Activated CD4-positive, alpha-beta memory T cell treated with anti-CD3 and anti-CD28 coated beads for 36 hours (primary cell): Measurements from ENCODE around the gene CCNI. TPM values are rescaled to one million over a fixed set of nuclear protein-coding genes. Genes with fewer than 3 reads are reported as not detected.
A peak's percentile ranks its signal among the peaks of the same experiment; 100 is the strongest.
"Not testable (repeated sequence)": the region's sequence is repeated elsewhere in the genome, so short reads cannot be mapped to it uniquely, and the experiment has no call there.

Experiments
- CTCF ChIA-PET: fragments of 350-600 bp; sonication (Branson Sonifier 250); formaldehyde crosslinking; loops from one replicate; lab custom pipeline; 2021; ENCODE audit warnings: antibody characterized with exemption, inconsistent platforms; lab: Charles Lee
- POLR2A ChIA-PET: fragments of 350-600 bp; sonication (Branson Sonifier 250); formaldehyde crosslinking; loops from one replicate; lab custom pipeline; 2021; ENCODE audit warnings: antibody characterized with exemption; lab: Charles Lee
- DNase-seq: peaks from one replicate; pipeline ENCODE4 v3.0.0-alpha.2; 2020
- H3K27ac Mint-ChIP-seq: one replicate; pipeline ENCODE4 v1.8.0; 2021; ENCODE audit warnings: mixed read lengths
- H3K27me3 Mint-ChIP-seq: one replicate; pipeline ENCODE4 v1.8.0; 2021; ENCODE audit warnings: mixed read lengths
- H3K36me3 Mint-ChIP-seq: one replicate; pipeline ENCODE4 v1.8.0; 2021; ENCODE audit warnings: mixed read lengths
- H3K4me1 Mint-ChIP-seq: one replicate; pipeline ENCODE4 v1.8.0; 2021; ENCODE audit warnings: low read depth, mixed read lengths
- H3K4me3 Mint-ChIP-seq: one replicate; pipeline ENCODE4 v1.8.0; 2021; ENCODE audit warnings: mild to moderate bottlenecking, mixed read lengths
- H3K9me3 Mint-ChIP-seq: one replicate; pipeline ENCODE4 v1.8.0; 2021; ENCODE audit warnings: mixed read lengths
- intact Hi-C: fragments of 100-400 bp; cut with micrococcal nuclease; formaldehyde crosslinking; loops from one replicate; pipeline ENCODE4 v1.15.1; 2023
- total RNA-seq, 2 experiments: library from RNA; stranded (reverse); gene quantifications; one replicate each; pipeline ENCODE4 v1.2.3, GENCODE V29; 2021

CCNI gene
- total RNA-seq, 2 experiments from 2014 or later: 259 to 264 TPM

- CTCF ChIA-PET: interaction anchor here (0.7 to 3.3 kb wide), 4 partner anchors 17 to 850 kb away, joined by 3 to 21 read pairs (median 5); no protein-coding TSS in a partner anchor
These were observed 3.5 kb upstream of the CCNI start for GRCh38 chr4:77079281-77079680.

GRCh38 chr4:77078401-77078800 lies 2.6 kb upstream of the CCNI start:
- CTCF ChIA-PET: interaction anchor here (0.7 to 3.3 kb wide), 4 partner anchors 18 to 851 kb away, joined by 3 to 21 read pairs (median 5); no protein-coding TSS in a partner anchor
- Mint-ChIP-seq H3K4me3 (no peak overlapping the region), H3K36me3 (peaks cover 14% of the 10 kb centered on the region), H3K9me3 (no peaks in the 10 kb centered on the region), H3K27me3 (no peaks in the 10 kb centered on the region), H3K27ac (no peak overlapping the region), H3K4me1 (peaks cover 19% of the 10 kb centered on the region)
- DNase-seq: no peak
- POLR2A ChIA-PET: no interaction called here
- intact Hi-C loops: loop anchor here (5.0 to 10.0 kb wide), 5 partner anchors 746 to 1566 kb away; partner anchors contain the start of genes RCHY1, SCARB2, THAP6 and USO1

More at GRCh38 chr4:77079281-77079680, 3.5 kb upstream of the CCNI start:
- no peak for DNase-seq
- Mint-ChIP-seq H3K4me1 (peaks cover 19% of the 10 kb centered on the region), H3K27me3 (no peaks in the 10 kb centered on the region), H3K36me3 (peaks cover 14% of the 10 kb centered on the region), H3K4me3 (no peak overlapping the region), H3K27ac (no peak overlapping the region), H3K9me3 (no peaks in the 10 kb centered on the region)
- POLR2A ChIA-PET: no interaction called here
- intact Hi-C loops: loop anchor here (5.0 to 10.0 kb wide), 5 partner anchors 746 to 1567 kb away; partner anchors contain the start of genes RCHY1, SCARB2, THAP6 and USO1

- ChIA-PET POLR2A (interaction anchor here (1.1 to 1.4 kb wide), 2 partner anchors 80 to 83 kb away, joined by 4 read pairs; partner anchors contain the start of gene CCNG2), CTCF (interaction anchor here (0.9 to 2.3 kb wide), 7 partner anchors 15 to 126 kb away, joined by 3 to 10 read pairs (median 4); no protein-coding TSS in a partner anchor)
- H3K27ac Mint-ChIP-seq: no peak overlapping the region
- intact Hi-C loops: loop anchor here (1.0 to 10.0 kb wide), 12 partner anchors 18 to 1565 kb away; partner anchors contain the start of genes MRPL1, RCHY1, SCARB2 and THAP6
- peak overlapping the region; percentile 93 for H3K4me3 Mint-ChIP-seq
- H3K27me3 Mint-ChIP-seq: no peaks in the 10 kb centered on the region
- peaks cover 14% of the 10 kb centered on the region for H3K36me3 Mint-ChIP-seq
- peak; percentile 15 for DNase-seq
- H3K9me3 Mint-ChIP-seq: no peaks in the 10 kb centered on the region
- H3K4me1 Mint-ChIP-seq: peaks cover 19% of the 10 kb centered on the region
These were observed 1.3 kb upstream of the CCNI start for GRCh38 chr4:77076889-77077635.

- intact Hi-C loops: loop anchor here (5.0 to 10.0 kb wide), 5 partner anchors 750 to 1563 kb away; partner anchors contain the start of genes RCHY1, SCARB2, THAP6 and USO1
- ChIA-PET POLR2A (interaction anchor here (0.6 to 1.0 kb wide), 2 partner anchors 743 to 1865 kb away, joined by 3 read pairs; no protein-coding TSS in a partner anchor), CTCF (interaction anchor here (1.6 to 3.2 kb wide), 3 partner anchors 20 to 128 kb away, joined by 6 to 12 read pairs (median 8); no protein-coding TSS in a partner anchor)
- Mint-ChIP-seq H3K4me3 (peak overlapping the region; percentile 93), H3K36me3 (peaks cover 14% of the 10 kb centered on the region), H3K9me3 (no peaks in the 10 kb centered on the region), H3K4me1 (peaks cover 29% of the 10 kb centered on the region), H3K27me3 (no peaks in the 10 kb centered on the region), H3K27ac (no peak overlapping the region)
- peak; percentile 86 for DNase-seq
These were observed 571 bp downstream of the CCNI start for GRCh38 chr4:77074981-77075855.

GRCh38 chr4:77074381-77074831 lies 1.4 kb downstream of the CCNI start:
- H3K4me3 Mint-ChIP-seq: no peak overlapping the region
- peaks cover 14% of the 10 kb centered on the region for H3K36me3 Mint-ChIP-seq
- no peaks in the 10 kb centered on the region for H3K9me3 Mint-ChIP-seq
- POLR2A ChIA-PET: interaction anchor here (0.6 kb wide), 1 partner anchor 1866 kb away, joined by 3 read pairs; no protein-coding TSS in a partner anchor
- no peak overlapping the region for H3K27ac Mint-ChIP-seq
- H3K4me1 Mint-ChIP-seq: peaks cover 36% of the 10 kb centered on the region
- CTCF ChIA-PET: interaction anchor here (1.5 to 3.2 kb wide), 4 partner anchors 21 to 129 kb away, joined by 5 to 12 read pairs (median 6); no protein-coding TSS in a partner anchor
- no peak for DNase-seq
- intact Hi-C loops: loop anchor here (10.0 kb wide), 2 partner anchors 750 to 1350 kb away; partner anchors contain the start of gene USO1
- no peaks in the 10 kb centered on the region for H3K27me3 Mint-ChIP-seq

GRCh38 chr4:77073981-77074380 lies 1.8 kb downstream of the CCNI start:
- no peaks in the 10 kb centered on the region for H3K9me3 Mint-ChIP-seq
- peaks cover 14% of the 10 kb centered on the region for H3K36me3 Mint-ChIP-seq
- intact Hi-C loops: loop anchor here (10.0 kb wide), 2 partner anchors 751 to 1349 kb away; partner anchors contain the start of gene USO1
- no peaks in the 10 kb centered on the region for H3K27me3 Mint-ChIP-seq
- CTCF ChIA-PET: interaction anchor here (0.9 to 3.2 kb wide), 5 partner anchors 9 to 129 kb away, joined by 4 to 12 read pairs (median 5); no protein-coding TSS in a partner anchor
- no peak overlapping the region for H3K4me3 Mint-ChIP-seq
- H3K27ac Mint-ChIP-seq: no peak overlapping the region
- POLR2A ChIA-PET: interaction anchor here (1.0 kb wide), 1 partner anchor 84 kb away, joined by 3 read pairs; no protein-coding TSS in a partner anchor
- peaks cover 39% of the 10 kb centered on the region for H3K4me1 Mint-ChIP-seq
- no peak for DNase-seq

GRCh38 chr4:77073106-77073809 lies 2.5 kb downstream of the CCNI start:
- no peak for DNase-seq
- H3K9me3 Mint-ChIP-seq: no peaks in the 10 kb centered on the region
- ChIA-PET POLR2A (interaction anchor here (1.0 kb wide), 1 partner anchor 85 kb away, joined by 3 read pairs; no protein-coding TSS in a partner anchor), CTCF (interaction anchor here (0.7 to 3.2 kb wide), 5 partner anchors 8 to 130 kb away, joined by 3 to 12 read pairs (median 5); no protein-coding TSS in a partner anchor)
- peaks cover 14% of the 10 kb centered on the region for H3K36me3 Mint-ChIP-seq
- H3K4me1 Mint-ChIP-seq: peaks cover 42% of the 10 kb centered on the region
- H3K27me3 Mint-ChIP-seq: no peaks in the 10 kb centered on the region
- no peak overlapping the region for H3K27ac Mint-ChIP-seq
- H3K4me3 Mint-ChIP-seq: no peak overlapping the region
- intact Hi-C loops: loop anchor here (10.0 kb wide), 2 partner anchors 752 to 1348 kb away; partner anchors contain the start of gene USO1

- POLR2A ChIA-PET: interaction anchor here (0.6 kb wide), 1 partner anchor 115 kb away, joined by 3 read pairs; no protein-coding TSS in a partner anchor
- peaks cover 12% of the 10 kb centered on the region for H3K36me3 Mint-ChIP-seq
- intact Hi-C loops: loop anchor here (10.0 kb wide), 2 partner anchors 753 to 1347 kb away; partner anchors contain the start of gene USO1
- no peaks in the 10 kb centered on the region for H3K9me3 Mint-ChIP-seq
- no peak overlapping the region for H3K27ac Mint-ChIP-seq
- H3K4me3 Mint-ChIP-seq: no peak overlapping the region
- H3K4me1 Mint-ChIP-seq: peaks cover 37% of the 10 kb centered on the region
- no peaks in the 10 kb centered on the region for H3K27me3 Mint-ChIP-seq
- DNase-seq: peak; percentile 35
- CTCF ChIA-PET: interaction anchor here (0.7 to 3.2 kb wide), 4 partner anchors 20 to 547 kb away, joined by 3 to 12 read pairs (median 7); no protein-coding TSS in a partner anchor
These were observed 3.5 kb downstream of the CCNI start for GRCh38 chr4:77072195-77072753.

- H3K9me3 Mint-ChIP-seq, H3K36me3 Mint-ChIP-seq, DNase-seq, H3K4me3 Mint-ChIP-seq, H3K27ac Mint-ChIP-seq, H3K27me3 Mint-ChIP-seq, intact Hi-C loops: not testable (repeated sequence)
- ChIA-PET POLR2A (interaction anchor here (1.1 kb wide), 1 partner anchor 143 kb away, joined by 3 read pairs; no protein-coding TSS in a partner anchor), CTCF (interaction anchor here (0.6 to 2.0 kb wide), 4 partner anchors 23 to 211 kb away, joined by 3 to 7 read pairs (median 4); no protein-coding TSS in a partner anchor)
- peaks cover 37% of the 10 kb centered on the region for H3K4me1 Mint-ChIP-seq
These were observed 6.3 kb downstream of the CCNI start for GRCh38 chr4:77069514-77069913.

GRCh38 chr4:77065382-77065781 lies 10.4 kb downstream of the CCNI start:
- peaks cover 23% of the 10 kb centered on the region for H3K36me3 Mint-ChIP-seq
- H3K9me3 Mint-ChIP-seq: no peaks in the 10 kb centered on the region
- ChIA-PET CTCF (interaction anchor here (0.9 to 3.6 kb wide), 4 partner anchors 8 to 138 kb away, joined by 4 to 13 read pairs (median 6); no protein-coding TSS in a partner anchor), POLR2A (no interaction called here)
- H3K27ac Mint-ChIP-seq: no peak overlapping the region
- intact Hi-C loops: no loop called here
- no peak overlapping the region for H3K4me3 Mint-ChIP-seq
- H3K4me1 Mint-ChIP-seq: peaks cover 33% of the 10 kb centered on the region
- no peaks in the 10 kb centered on the region for H3K27me3 Mint-ChIP-seq
- DNase-seq: no peak
